Pancreas (tissue), 10 donors: Measurements from ENCODE around the gene KCNG2. TPM values are rescaled to one million over a fixed set of nuclear protein-coding genes. Genes with fewer than 3 reads are reported as not detected.
A peak's percentile ranks its signal among the peaks of the same experiment; 100 is the strongest.

Experiments
- ATAC-seq, 4 donors: fragments of 200-7000 bp; cut with Tn5 transposase; one replicate each; pipeline versions ENCODE4 v1.8.0 to v1.9.1; 2020; ENCODE audit warnings: mild to moderate bottlenecking in 4 of 4, moderate library complexity in 4 of 4
- DNase-seq, 6 donors: peaks; one replicate each; pipeline ENCODE4 v3.0.0-alpha.2; 2020
- FAIRE-seq: peaks from 2 replicates; lab custom pipeline; 2012; peaks lifted over from hg19 to GRCh38; lab: Jason Lieb, UNC
- H3K27ac ChIP-seq, 4 donors: fragments of 200-600 bp; sonication (generic); 1 replicate in 3 of 4; 2 replicates in 1 of 4; pipeline versions ENCODE4 v1.5.0 to v1.8.0; 2020
- H3K27me3 ChIP-seq, 4 donors: fragments of 200-600 bp; one replicate each; pipeline ENCODE4 v1.8.0; 2021
- H3K36me3 ChIP-seq, 3 donors: fragments of 200-600 bp; sonication (generic) in 1 of 3; one replicate each; pipeline versions ENCODE4 v1.5.0 to v1.8.0; 2020 to 2021
- H3K4me1 ChIP-seq, 3 donors: fragments of 200-600 bp; one replicate each; pipeline ENCODE4 v1.8.0; 2021
- H3K4me3 ChIP-seq, 4 donors: fragments of 200-600 bp; sonication (generic) in 2 of 4; one replicate each; pipeline versions ENCODE4 v1.5.0 to v1.8.0; 2020 to 2021
- H3K9me3 ChIP-seq, 4 donors: fragments of 200-600 bp; one replicate each; pipeline ENCODE4 v1.8.0; 2021
- WGBS, 2 donors: extraction: QIAGEN DNeasy Blood & Tissue Kit; methylation state at CpG; one replicate each; pipeline ENCODE4 v1.1.7; 2013; 5-methylcytosine and 5-hydroxymethylcytosine counted together
- intact Hi-C, 3 donors: fragments of 100-400 bp; cut with DNase I; formaldehyde crosslinking; loops; one replicate each; pipeline versions ENCODE4 v1.11.1 to v1.14.2; 2022
- polyA plus RNA-seq, 2 donors: library from polyadenylated mRNA; stranded (reverse); fragments of 200-250 nt; gene quantifications; one replicate each; pipeline ENCODE4 v1.2.3, GENCODE V29; 2013
- total RNA-seq, 6 donors: library from RNA; stranded (reverse); fragmentation: NEBNext Ultra II Directional in 4 of 6; extraction: Animal tissue kit (Norgen Biotek cat#: 25700) in 4 of 6; gene quantifications; one replicate each; pipeline versions ENCODE4 v1.2.1 to v1.2.4, GENCODE V29; 2021 to 2023
- TF ChIP-seq, protein P1 (sequence below), 4 donors: fragments of 200-600 bp; sonication (generic) in 3 of 4; IDR thresholded peaks; one replicate each; pipeline versions ENCODE4 v1.5.0 to v1.8.0; 2021; ENCODE audit warnings: antibody characterized with exemption in 4 of 4
- donor health status: healthy with polysubstance abuse.
- donor health status: DM: no; HTN: no; CAD: no; lungs with moderate emphysema.
- donor health status: DM: no; HTN: no; CAD: no.
- donor health status: control.
- donor health status: control.
- donor health status: Bipolar disorder and iron deficiency.
- donor health status: DM: yes; HTN: yes; CAD: no.
- donor health status: DM: no; HTN: no; CAD: no.
- donor health status: DM: no; HTN: no; CAD: no.
- donor health status: DM: yes; HTN: yes; CAD: no.

KCNG2 gene
- total and polyA plus RNA-seq, 8 donors = 0.12 to 0.22 (median 0.13) TPM; not detected in 5

- no peak overlapping the region for H3K27ac ChIP-seq
- H3K27me3 ChIP-seq = no peaks in the 10 kb centered on the region
- intact Hi-C loops = no loop called here
- WGBS, 2 donors = 82 to 86% methylated on average over 29 of the region's 29 CpGs
- no peaks in the 10 kb centered on the region for H3K9me3 ChIP-seq
- no peaks in the 10 kb centered on the region for H3K36me3 ChIP-seq
- no peaks in the 10 kb centered on the region for H3K4me1 ChIP-seq
- H3K4me3 ChIP-seq = no peak overlapping the region
- TF ChIP-seq, protein P1, sequence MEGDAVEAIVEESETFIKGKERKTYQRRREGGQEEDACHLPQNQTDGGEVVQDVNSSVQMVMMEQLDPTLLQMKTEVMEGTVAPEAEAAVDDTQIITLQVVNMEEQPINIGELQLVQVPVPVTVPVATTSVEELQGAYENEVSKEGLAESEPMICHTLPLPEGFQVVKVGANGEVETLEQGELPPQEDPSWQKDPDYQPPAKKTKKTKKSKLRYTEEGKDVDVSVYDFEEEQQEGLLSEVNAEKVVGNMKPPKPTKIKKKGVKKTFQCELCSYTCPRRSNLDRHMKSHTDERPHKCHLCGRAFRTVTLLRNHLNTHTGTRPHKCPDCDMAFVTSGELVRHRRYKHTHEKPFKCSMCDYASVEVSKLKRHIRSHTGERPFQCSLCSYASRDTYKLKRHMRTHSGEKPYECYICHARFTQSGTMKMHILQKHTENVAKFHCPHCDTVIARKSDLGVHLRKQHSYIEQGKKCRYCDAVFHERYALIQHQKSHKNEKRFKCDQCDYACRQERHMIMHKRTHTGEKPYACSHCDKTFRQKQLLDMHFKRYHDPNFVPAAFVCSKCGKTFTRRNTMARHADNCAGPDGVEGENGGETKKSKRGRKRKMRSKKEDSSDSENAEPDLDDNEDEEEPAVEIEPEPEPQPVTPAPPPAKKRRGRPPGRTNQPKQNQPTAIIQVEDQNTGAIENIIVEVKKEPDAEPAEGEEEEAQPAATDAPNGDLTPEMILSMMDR (IDR thresholded peaks at IDR 0.05) = no peak
- ATAC-seq (no peak), FAIRE-seq (no peak), DNase-seq (no peak)
These were observed 70.5 kb downstream of the KCNG2 start for GRCh38 chr18:79868168-79868784.

DNA sequence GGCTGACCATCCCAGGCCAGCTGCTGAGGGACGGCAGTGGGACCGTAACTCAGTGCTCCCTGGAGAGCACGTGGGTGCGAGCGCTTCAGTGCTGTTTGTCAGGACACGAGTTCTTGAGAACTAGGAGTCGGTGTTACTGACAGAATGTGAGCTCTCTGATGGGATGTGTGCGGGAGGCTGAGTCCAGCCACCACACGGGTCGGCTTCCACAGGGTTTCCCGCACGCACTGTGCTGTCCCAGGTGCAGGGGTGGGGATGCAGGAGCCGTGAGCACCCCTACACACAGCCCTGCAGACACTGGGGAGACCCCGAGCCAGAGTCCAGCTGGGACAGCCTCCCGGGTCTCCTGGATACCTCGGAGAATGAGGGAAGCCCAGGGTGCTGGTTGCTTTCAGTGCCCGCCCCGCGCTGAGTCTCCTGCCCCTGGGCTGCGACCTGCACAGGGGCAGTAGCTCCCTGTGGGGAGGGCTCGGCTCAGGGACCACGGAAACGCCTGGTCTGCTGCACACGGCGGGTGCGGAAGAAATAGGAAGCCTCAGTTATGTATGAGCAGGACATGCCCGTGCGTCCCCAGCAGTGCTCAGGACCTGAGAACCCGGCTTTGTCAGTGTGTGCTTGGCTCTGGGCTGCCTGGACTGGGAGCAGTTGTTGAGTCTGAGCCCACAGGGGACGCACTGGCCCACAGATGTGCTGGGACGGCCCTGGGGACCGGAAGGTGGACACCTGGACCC is 71.2 kb downstream of the KCNG2 start:
- 74 to 89% methylated on average over 32 of the region's 32 CpGs for WGBS, 2 donors
- H3K27ac ChIP-seq = no peak overlapping the region
- no peak for FAIRE-seq
- intact Hi-C loops = no loop called here
- no peaks in the 10 kb centered on the region for H3K4me1 ChIP-seq
- no peaks in the 10 kb centered on the region for H3K27me3 ChIP-seq
- TF ChIP-seq, protein P1 (IDR thresholded peaks at IDR 0.05) = no peak
- no peak overlapping the region for H3K4me3 ChIP-seq
- ATAC-seq = no peak
- no peaks in the 10 kb centered on the region for H3K9me3 ChIP-seq
- DNase-seq = peak in 2 of 6 donors; percentile 37 to 46
- H3K36me3 ChIP-seq = no peaks in the 10 kb centered on the region

- WGBS, 2 donors = 78 to 79% methylated on average over 32 of the region's 32 CpGs
- Histone ChIP-seq H3K27ac (no peak overlapping the region), H3K27me3 (no peaks in the 10 kb centered on the region), H3K4me3 (no peak overlapping the region), H3K4me1 (no peaks in the 10 kb centered on the region), H3K36me3 (no peaks in the 10 kb centered on the region), H3K9me3 (no peaks in the 10 kb centered on the region)
- FAIRE-seq (no peak), ATAC-seq (no peak), DNase-seq (peak in 2 of 6 donors; percentile 39 to 47)
- intact Hi-C loops = no loop called here
- TF ChIP-seq, protein P1 (IDR thresholded peaks at IDR 0.05) = no peak
These were observed 72.0 kb downstream of the KCNG2 start for GRCh38 chr18:79869591-79870300.

DNA sequence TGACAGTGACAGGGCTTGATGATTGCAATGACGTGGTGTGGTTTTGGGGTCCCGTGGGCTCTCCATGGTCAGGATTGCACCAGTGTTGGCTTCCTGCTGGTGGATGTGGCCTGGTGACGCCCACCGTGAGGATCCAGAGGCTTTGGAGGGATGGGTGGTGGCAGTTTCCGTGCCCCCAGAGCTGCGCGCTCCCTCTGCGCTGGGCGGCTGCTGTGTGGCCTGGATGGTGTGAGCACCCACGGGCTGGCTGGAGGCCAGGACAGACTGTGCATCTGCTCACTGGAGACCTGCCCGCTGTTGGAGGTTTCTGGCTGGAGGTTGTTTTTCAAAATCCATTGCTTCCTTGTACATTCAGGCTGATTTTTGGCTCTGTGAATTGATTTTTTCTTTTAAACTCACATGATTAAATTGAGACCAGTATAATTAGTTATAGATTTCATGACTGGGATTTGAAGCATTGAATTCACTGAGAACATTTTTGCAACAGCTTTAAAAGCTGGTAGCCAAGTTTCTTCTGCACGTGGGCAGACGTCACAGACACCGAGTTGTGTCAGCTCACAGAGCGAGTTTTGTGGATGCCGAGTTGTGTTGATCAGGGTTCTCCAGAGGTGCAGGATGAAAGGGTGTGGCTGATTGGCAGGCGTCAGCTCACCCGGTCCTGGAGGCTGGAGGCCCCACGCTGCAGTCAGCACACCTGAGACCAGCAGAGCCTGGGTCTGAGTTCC is 72.7 kb downstream of the KCNG2 start:
- Histone ChIP-seq H3K9me3 (no peaks in the 10 kb centered on the region), H3K27me3 (no peaks in the 10 kb centered on the region), H3K4me1 (no peaks in the 10 kb centered on the region), H3K36me3 (no peaks in the 10 kb centered on the region), H3K4me3 (no peak overlapping the region), H3K27ac (no peak overlapping the region)
- TF ChIP-seq, protein P1 (IDR thresholded peaks at IDR 0.05) = no peak
- ATAC-seq (peak in 3 of 4 donors; percentile 60 to 71 (median 66)), DNase-seq (peak in 3 of 6 donors; percentile 56 to 63 (median 61)), FAIRE-seq (no peak)
- WGBS, 2 donors = 56 to 62% methylated on average over 19 of the region's 19 CpGs
- intact Hi-C loops = no loop called here
